HG02798 (cell line): ENCODE results near the gene HBA1.
"Not testable (repeated sequence)": the region's sequence is repeated elsewhere in the genome, so short reads cannot be mapped to it uniquely, and the experiment has no call there.

Source experiments
- ATAC-seq: cut with Tn5 transposase; IDR thresholded peaks from one replicate; pipeline ENCODE4 v1.9.1; 2021; ENCODE audit warnings: mild to moderate bottlenecking; ENCODE audit not compliant: unreplicated experiment, poor library complexity

Gene HBA1

GRCh38 chr16:176477-177382 lies at the start of gene HBA1:
HBA1 (plus strand) TSS chr16:176680; CDS start chr16:176717, 37 bp downstream.
- ATAC-seq: not testable (repeated sequence)

GRCh38 chr16:129075-129474 lies 47.4 kb upstream of the HBA1 start:
- ATAC-seq: no peak

DNA sequence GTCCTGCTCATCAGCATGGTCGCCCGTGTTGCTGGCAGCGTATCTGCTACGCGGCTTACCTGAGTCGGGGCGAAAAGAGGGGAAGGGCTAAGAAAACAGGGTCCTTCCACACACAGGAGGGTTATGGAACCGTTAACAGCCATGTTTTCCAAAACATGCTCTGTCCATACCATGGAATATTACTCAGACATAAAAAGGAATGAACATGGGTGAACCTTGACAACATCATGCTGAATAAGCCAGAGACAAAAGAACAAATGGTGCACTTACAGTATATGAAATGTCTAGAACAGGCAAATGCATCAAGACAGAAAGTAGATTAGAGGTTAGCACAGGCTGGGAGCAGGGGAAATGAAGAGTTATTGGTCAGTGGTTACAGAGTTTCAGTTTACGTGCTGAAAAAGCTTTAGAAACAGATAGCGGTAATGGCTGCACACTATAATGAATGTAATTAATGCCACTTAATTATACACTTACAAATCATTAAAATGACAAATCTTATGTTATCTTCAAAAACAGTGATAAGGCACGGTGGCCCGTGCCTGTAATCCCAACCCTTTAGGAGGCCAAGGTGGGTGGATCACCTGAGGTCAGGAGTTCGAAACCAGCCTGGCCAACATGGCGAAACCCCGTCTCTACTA lies 45.8 kb upstream of the HBA1 start:
- no peak for ATAC-seq

DNA sequence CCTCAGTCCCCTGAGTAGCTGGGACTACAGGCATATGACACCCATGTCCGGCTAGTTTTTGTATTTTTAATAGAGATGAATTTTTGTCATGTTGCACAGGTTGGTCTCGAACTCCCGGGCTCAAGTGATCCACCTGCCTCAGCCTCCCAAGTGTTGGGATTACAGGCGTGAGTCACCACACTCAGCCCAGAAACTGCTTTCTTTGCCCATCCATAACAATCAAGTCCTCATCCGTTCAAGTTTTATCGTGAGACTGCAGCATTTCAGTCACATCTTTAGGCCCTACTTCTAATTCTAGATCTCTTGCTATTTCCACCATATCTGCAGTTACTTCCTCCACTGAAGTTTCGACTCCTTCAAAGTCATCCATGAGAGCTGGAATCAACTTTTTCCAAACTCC lies 44.4 kb upstream of the HBA1 start:
- ATAC-seq: no peak

DNA sequence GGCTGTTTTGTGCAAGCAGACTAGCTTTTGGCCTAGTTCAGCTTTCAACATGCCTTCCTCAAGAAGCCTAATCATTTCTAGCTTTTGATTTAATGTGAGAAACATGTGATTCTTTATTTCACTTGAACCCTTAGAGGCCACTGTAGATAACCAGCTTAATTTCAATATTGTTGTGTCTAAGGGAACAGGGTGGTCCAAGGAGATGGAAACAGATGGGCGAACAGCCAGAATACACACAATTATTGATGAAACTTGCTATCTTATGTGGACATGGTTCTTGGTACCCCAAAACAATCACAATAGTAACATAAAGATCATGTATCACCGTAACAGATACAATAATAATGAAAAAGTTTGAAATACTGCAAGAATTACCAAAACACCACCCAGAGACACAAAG lies 42.8 kb upstream of the HBA1 start:
- no peak for ATAC-seq

DNA sequence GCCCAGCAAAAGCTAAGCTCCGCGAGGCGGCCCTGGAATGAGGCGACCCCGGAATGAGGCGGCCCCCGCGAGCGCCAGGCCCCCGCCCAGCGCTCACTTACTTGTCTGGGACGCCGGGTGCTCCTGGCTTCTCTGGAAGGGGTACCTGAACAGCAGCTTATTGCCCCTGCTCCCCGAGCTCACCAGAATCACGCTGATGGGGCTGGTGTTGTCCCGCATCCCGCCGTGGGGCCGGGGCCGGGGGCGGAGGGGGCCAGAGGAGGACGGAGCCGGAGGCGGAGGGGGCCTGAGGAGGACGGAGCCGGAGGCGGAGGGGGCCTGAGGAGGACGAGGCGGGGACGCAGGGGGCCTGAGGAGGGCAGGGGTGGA lies 38.4 kb upstream of the HBA1 start:
- no peak for ATAC-seq

DNA sequence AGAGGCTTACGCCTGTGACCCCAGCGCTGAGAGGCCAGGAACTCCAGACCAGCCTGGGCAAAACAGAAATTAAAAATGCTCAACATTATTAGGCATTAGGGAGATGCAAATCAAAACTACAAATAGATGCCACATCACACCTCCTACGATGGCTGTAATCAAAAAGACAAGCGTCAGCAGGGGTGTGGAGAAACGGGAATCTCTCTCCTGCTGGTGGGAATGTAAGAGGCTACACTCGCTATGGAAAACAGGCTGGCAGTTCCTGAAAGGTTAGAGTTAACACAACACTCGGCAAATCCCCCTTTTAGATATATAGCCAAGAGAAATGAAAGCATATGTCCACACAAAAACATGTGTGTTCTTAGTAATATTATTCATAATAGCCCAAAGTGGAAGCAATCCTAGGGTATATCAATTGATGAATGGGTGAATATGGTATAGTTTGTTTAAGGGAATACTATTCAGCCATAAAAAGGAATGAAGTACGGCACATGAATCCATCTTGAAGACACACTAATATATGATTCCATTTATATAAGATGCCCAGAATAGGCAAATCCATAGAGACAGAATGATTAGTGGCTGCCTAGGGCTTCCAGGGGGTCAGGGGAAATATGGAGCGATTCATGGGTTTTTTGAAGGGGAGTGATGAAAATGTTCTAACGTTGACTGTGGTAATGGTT lies 36.2 kb upstream of the HBA1 start:
- no peak for ATAC-seq

DNA sequence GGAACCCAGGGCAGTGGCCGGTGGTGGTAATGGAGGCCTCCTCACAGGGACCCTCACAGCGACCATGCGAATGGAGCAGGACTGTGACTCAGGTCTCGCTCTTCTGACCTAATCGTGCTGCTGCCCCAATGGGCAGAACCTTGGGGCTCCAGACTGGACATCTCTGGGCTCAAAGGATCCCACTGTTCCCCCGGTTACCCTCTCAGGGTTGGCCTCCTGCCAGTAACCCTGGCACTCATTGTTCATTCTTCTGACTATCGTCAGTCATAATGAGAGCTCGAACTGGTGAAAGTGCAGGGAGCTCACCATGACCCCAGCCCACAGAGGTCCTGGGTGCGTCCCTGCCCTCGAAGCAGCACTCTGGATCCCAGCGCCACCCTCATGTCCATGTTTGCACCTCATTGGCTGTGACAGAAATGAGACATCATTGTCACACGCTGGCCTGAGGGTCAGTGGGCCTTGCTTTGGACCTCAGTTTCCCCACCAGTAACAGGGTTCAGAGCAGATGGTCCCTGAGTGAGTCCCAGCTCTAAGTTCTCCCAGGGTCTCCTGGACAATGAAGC lies 34.0 kb upstream of the HBA1 start:
- ATAC-seq: no peak

DNA sequence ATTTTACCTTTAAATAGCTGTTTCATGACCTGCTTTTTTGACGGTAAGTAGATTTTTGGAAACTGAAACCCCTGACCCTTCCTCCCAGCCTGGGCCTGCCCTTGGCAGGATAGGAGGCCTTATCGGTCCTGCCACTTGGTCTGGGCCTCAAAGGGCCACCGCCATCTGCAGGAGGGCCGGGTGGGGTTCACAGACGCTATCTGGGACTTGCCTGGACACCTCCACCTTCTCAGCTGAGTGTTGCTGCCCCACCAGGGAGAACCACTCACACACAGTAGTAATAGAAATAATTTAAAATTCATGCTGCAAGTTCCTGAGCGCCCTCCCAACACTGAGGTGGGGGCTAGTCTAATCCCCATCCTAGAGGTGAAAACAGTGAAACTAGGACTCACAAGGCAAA lies 33.4 kb upstream of the HBA1 start:
- no peak for ATAC-seq

- no peak for ATAC-seq
These were observed 33.0 kb upstream of the HBA1 start for GRCh38 chr16:143456-143855.

- ATAC-seq: no peak
These were observed 31.7 kb upstream of the HBA1 start for GRCh38 chr16:144797-145252.

- no peak for ATAC-seq
These were observed 29.8 kb upstream of the HBA1 start for GRCh38 chr16:146646-147045.

GRCh38 chr16:149024-149660 lies 27.3 kb upstream of the HBA1 start:
- no peak for ATAC-seq

DNA sequence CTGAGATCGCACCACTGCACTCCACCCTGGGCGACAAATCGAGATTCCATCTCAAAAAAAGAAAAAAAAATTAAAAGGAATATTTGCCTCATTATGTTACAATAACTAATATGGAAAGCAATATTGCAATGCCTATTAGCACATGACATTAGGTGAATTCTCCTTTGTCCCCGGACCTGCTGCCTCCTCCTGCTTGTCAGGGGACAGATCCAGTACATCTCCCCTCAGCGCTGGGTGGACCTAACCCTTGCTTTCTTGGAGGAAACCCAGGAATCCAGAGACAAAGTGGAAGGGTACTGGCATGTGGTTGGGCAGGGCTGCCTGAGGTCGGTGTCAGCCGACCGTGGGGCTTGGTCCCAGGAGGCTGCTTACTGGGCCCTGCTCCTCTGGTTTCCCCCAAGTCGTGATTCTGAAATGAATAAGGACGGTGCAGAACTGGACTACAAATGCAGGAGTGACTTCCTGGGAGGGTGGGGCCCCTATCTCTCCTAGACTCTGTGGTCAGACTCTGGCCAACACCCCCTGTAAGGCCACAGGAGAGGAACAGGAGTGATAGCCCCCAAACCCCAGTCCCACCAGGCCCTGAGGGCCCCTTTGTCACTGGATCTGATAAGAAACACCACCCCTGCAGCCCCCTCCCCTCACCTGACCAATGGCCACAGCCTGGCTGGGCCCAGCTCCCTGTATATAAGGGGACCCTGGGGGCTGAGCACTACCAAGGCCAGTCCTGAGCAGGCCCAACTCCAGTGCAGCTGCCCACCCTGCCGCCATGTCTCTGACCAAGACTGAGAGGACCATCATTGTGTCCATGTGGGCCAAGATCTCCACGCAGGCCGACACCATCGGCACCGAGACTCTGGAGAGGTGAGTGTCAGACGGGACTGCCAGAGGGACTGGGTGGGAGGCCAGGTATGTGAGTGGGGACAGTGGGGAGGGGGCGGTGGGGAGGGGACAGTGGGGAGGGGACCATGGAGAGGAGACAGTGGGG lies 24.0 kb upstream of the HBA1 start, which contains the start of gene HBZ:
Gene HBZ, plus strand, starts transcription at position 504 of the 988 bp plus-strand sequence. Its CDS starts 266 bp downstream, at position 770.
- no peak for ATAC-seq

DNA sequence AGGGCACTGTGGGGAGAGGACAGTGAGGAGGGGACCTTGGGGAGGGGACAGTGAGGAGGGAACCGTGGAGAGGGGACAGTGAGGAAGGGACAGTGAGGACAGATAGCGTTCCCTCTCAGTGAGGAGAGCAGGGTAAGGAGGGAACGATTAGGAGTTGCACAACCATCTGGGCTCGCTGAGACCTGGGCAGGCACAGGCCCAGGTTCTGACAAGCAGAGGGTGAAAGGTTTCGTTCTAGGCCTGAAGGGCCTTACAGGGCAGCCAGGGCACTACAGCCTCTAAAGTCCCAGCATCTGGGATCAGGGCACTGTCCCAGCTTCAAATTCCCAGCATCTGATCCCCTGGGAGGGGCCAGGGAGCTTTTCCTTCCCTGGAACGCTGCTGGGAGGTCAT lies 23.4 kb upstream of the HBA1 start:
- not testable (repeated sequence) for ATAC-seq

GRCh38 chr16:153550-154216 lies 22.8 kb upstream of the HBA1 start:
- ATAC-seq: not testable (repeated sequence)

- no peak for ATAC-seq
These were observed 22.1 kb upstream of the HBA1 start for GRCh38 chr16:154217-155030.

DNA sequence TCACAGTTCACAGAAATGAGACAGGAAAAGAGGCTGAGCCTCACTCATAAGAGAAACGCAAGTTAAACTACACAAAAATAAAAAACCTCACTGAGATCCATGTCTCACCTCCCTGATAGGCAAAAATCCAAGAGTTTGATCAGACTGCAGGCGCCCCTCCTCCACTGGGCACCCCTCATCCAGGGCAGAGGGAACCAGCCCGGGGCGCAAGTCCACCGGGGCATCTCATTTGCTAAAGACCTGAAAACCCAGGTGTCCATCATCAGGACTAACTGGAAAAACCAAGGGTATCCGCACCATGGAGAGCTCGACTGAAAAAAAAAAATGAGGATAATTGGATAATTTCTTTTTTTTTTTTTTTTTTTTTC lies 21.5 kb upstream of the HBA1 start:
- ATAC-seq: no peak
